GM12873 (cell line): ENCODE measurements around the gene ECI2.

Experiments used
- TF ChIP-seq, protein P1 (sequence below): IDR thresholded peaks from 2 replicates; pipeline ENCODE4 v1.5.1; 2012; ENCODE audit warnings: low read depth, mild to moderate bottlenecking, moderate library complexity, low read length, control low read depth; ENCODE audit not compliant: insufficient read depth; ENCODE audit errors: missing control alignments

Gene ECI2

DNA sequence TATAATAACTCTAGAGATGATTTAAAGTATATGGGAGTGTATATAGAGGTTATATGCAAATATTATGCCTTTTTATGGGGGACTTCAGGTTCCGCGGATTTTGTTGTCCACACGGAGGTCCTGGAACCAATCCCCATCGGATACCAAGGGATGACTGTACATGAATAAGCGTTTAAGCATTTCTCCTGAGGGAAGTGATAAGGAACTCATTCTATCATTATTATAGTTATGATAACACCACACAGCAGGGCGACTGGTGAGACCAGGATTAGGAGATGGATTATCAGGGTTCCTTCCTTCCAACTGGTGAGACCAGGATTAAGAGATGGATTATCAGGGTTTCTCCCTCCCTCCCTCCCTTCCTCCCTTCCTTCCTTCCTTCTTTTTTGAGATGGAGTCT is 6.6 kb downstream of the ECI2 start:
- TF ChIP-seq, protein P1, sequence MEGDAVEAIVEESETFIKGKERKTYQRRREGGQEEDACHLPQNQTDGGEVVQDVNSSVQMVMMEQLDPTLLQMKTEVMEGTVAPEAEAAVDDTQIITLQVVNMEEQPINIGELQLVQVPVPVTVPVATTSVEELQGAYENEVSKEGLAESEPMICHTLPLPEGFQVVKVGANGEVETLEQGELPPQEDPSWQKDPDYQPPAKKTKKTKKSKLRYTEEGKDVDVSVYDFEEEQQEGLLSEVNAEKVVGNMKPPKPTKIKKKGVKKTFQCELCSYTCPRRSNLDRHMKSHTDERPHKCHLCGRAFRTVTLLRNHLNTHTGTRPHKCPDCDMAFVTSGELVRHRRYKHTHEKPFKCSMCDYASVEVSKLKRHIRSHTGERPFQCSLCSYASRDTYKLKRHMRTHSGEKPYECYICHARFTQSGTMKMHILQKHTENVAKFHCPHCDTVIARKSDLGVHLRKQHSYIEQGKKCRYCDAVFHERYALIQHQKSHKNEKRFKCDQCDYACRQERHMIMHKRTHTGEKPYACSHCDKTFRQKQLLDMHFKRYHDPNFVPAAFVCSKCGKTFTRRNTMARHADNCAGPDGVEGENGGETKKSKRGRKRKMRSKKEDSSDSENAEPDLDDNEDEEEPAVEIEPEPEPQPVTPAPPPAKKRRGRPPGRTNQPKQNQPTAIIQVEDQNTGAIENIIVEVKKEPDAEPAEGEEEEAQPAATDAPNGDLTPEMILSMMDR, result no peak

DNA sequence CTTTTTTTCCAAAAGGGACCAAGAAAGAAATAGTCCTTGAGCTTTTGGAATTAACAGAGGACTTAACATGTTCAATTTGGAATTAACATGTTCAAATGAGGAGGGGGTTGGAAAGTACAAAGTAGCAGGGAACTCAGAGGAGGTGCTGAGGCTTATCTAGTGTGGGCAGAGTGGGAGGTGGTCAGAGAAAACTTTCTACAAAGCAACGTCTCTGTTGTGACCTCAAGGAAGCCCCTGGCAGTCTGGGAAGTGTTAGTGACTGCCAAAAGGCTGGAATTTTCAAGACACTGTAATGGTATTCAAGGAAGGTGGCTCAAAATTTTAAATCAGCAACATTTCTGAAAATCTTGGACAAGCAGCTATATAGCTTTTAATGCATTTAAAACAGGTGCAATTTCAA is 7.3 kb downstream of the ECI2 start:
- TF ChIP-seq, protein P1, result no peak

DNA sequence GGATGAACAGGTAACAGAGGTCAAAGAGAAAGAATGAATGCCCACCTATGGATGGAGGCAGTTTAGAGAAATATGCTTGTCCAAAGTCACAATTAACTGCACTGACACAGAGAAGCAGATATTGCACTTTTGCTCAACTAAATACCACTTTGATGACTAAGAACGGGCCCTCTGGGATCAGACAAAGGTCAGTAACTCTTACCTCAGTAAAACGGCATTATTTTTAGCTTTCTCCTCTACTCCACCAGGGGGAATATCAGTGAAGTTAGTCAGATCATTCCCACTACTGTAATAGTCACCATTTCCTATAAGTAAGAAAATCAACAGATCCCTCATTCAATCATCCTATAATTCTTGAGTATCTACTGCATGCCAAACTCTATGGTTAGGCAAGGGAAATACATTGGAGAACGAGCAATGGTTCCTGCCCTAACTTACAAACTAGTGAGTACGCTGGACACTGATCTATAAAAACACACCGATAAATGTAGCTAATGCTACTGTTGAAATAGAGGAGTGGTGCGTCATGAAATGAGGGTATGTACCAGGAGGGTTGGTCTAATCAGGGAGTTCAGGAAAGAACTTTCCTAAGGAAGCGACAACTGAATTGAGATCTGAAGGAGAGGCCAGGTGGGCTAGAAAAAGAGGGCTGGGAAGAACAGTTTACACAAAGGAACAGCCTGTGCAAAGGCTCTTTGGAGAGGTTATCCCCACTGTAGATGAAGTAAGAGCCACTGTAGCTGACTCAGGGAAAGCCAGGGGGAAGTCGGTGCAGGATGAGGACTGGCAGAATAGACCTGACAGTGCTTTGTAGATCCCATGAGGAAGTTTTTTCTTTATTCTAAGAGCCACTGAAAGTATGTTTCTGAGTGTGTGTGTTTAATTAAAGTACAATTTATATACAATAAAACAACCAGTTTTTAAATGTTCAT is 9.2 kb downstream of the ECI2 start:
- TF ChIP-seq, protein P1, result no peak

DNA sequence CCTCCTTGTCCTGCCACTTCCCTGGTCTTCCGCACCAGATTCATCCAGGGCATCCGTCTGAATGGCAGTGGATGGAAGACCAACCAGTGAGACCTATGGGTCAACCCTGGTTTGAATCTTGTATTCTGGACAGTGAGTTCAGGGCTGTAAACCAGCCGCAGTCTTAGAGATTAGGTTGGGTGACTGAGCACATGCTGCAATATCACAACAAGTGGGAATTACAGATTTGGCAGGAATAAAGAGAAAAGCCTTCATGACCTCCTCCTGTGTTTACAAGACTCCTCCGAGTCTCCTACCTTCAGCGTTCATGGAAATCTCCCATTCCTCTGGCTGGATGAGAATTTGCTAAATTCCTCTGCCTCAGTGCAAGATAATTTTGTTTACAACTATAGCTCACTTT is 9.9 kb downstream of the ECI2 start:
- TF ChIP-seq, protein P1, result no peak

DNA sequence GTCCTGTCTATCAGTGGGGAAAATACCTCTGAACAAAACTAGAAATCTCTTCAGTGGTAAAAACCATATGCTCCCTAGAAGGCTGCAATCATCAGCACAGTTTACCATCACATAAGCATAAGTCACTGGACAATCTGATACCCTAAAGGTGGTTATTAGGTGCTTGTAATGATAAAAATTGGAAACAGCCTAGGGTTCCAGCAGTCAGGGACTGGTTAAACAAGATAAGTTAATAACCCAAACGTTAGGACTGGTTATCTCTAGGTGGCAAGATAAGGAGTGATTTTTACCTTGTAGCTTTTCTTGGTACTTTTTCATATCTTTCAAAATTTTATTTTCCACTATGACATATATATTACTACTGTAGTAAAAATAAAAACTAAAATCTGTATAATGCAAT is 11.0 kb downstream of the ECI2 start:
- TF ChIP-seq, protein P1, result no peak

DNA sequence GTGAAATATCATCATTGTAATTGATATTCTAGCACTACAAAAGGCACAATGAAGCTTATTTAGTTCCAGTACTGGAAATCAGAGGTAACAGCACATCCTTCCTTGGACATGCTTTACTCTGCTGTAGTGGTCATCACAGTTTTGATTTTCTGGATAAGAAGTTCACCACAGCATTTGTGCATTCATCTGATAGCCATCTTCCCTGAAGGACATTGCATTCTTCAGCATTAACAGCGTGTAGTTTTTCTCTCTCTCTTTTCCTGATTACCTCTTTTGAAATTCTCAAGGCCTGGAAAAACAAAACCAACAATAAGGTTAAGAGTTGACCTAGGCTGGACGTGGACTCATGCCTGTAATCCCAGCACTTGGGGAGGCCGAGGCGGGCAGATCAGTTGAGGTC is 19.6 kb downstream of the ECI2 start:
- TF ChIP-seq, protein P1, result no peak

DNA sequence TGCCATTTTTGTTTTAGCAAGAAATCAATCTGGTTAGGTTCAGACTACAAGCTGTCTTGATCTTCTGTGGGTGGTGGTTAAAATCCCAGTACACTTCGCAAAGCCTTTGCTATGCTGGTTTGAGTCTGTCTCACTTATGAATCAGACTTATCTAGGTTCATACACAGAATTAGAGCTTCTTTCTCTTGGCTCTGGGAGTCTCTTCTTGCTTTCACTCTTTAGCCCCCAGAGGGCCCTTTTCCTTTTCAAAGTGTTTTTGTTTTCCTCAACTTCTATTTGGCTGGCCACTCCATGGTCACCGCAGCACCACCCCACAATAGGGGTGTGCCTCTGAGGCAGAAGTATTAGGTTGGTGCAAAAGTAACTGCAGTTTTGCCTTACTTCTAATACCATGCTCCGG is 21.3 kb downstream of the ECI2 start:
- TF ChIP-seq, protein P1, result no peak
